ENCODE data around the gene CDH15. TPM values are rescaled to one million over a fixed set of nuclear protein-coding genes. Genes with fewer than 3 reads are reported as not detected.
A peak's percentile ranks its signal among the peaks of the same experiment; 100 is the strongest.

Gene CDH15
- total and polyA plus RNA-seq, 2 donors (not counting 1 experiment from before 2014, with no cell fraction given): not detected

DNA sequence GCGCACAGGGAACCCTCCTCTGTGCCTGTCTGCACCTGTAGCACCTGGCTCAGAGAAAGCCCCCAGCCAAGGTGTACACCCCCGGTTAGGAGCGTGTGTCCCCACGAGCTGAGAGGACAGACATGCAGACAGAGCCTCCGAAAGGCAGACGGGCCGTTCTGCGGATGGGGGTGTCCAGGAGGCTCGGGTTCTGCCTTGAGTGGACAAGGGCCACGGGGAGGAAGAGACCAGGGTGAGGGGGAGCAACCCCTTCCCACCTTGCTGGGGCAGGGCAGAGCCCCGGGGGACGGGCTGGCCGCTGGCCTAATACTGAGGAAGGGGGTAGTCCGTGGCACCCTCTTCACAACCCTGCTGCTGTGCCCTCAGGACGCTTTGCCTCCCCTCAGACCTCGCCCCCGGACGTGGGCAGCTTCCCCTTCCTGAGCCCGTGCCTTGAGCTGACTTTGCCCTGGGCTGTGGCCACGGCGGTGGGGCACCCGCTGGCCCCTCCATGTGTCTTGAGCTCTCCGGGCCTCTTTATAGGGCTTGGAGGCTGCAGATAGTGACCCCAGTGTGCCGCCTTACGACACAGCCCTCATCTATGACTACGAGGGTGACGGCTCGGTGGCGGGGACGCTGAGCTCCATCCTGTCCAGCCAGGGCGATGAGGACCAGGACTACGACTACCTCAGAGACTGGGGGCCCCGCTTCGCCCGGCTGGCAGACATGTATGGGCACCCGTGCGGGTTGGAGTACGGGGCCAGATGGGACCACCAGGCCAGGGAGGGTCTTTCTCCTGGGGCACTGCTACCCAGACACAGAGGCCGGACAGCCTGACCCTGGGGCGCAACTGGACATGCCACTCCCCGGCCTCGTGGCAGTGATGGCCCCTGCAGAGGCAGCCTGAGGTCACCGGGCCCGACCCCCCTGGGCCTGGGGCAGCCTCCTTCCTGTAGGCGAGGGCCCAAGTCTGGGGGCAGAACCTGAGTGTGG lies 23.1 kb downstream of the CDH15 start:
- H3K4me2 ChIP-seq (replicated peaks; ENCODE audit: low read depth, low read length, poor library complexity, severe bottlenecking): no peak overlapping the region
- Mint-ChIP-seq H3K4me1 (peaks cover 3% of the 10 kb centered on the region), H3K9me3 (ENCODE audit: insufficient read depth) (no peaks in the 10 kb centered on the region), H3K27me3 (no peaks in the 10 kb centered on the region), H3K27ac (no peak overlapping the region), H3K4me3 (peak overlapping the region; percentile 16)
- intact Hi-C loops (cut with micrococcal nuclease): no loop called here
- TF ChIP-seq EZH2 (IDR thresholded peaks at IDR 0.05; ENCODE audit: borderline replicate concordance, insufficient read depth, low read depth, low read length, poor library complexity, severe bottlenecking): no peak
- TF ChIP-seq, protein P1, sequence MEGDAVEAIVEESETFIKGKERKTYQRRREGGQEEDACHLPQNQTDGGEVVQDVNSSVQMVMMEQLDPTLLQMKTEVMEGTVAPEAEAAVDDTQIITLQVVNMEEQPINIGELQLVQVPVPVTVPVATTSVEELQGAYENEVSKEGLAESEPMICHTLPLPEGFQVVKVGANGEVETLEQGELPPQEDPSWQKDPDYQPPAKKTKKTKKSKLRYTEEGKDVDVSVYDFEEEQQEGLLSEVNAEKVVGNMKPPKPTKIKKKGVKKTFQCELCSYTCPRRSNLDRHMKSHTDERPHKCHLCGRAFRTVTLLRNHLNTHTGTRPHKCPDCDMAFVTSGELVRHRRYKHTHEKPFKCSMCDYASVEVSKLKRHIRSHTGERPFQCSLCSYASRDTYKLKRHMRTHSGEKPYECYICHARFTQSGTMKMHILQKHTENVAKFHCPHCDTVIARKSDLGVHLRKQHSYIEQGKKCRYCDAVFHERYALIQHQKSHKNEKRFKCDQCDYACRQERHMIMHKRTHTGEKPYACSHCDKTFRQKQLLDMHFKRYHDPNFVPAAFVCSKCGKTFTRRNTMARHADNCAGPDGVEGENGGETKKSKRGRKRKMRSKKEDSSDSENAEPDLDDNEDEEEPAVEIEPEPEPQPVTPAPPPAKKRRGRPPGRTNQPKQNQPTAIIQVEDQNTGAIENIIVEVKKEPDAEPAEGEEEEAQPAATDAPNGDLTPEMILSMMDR (IDR thresholded peaks at IDR 0.05): no peak
- H4K20me1 ChIP-seq (ENCODE audit: control insufficient read depth, insufficient read depth, low read length, poor library complexity, severe bottlenecking): no peaks in the 10 kb centered on the region
- peaks cover 0 to 12% (median 0%) of the 10 kb centered on the region in 3 donors for H3K9me3 ChIP-seq (ENCODE audit: control extremely low read depth in 1 of 3, control insufficient read depth in 2 of 3, insufficient read depth in 1 of 3, low read length in 2 of 3)
- ChIA-PET CTCF (no interaction called here), POLR2A (interaction anchor here (0.6 kb wide), 1 partner anchor 392 kb away, joined by 3 read pairs; no protein-coding TSS in a partner anchor)
- 75% methylated on average over 45 of the region's 45 CpGs for WGBS (ENCODE audit: insufficient coverage)
- H3K79me2 ChIP-seq (ENCODE audit: control insufficient read depth, insufficient read depth, low read length): no peaks in the 10 kb centered on the region
- H3K27me3 ChIP-seq (replicated peaks in 1 of 4; ENCODE audit: control extremely low read depth in 1 of 4, control insufficient read depth in 3 of 4, insufficient read depth in 4 of 4, low read length in 3 of 4): peaks cover 0 to 26% (median 3%) of the 10 kb centered on the region in 4 experiments
- no peak overlapping the region for H2AFZ ChIP-seq (ENCODE audit: insufficient read depth, low read depth, low read length, poor library complexity, severe bottlenecking)
- peak; percentile 29 for DNase-seq
- H3K27ac ChIP-seq (ENCODE audit: low read length in 2 of 2): no peak overlapping the region
- peaks cover 0 to under 1% of the 10 kb centered on the region in 2 donors for H3K4me1 ChIP-seq (ENCODE audit: control insufficient read depth in 2 of 2, insufficient read depth in 2 of 2, low read length in 2 of 2)
- ATAC-seq (ENCODE audit: low read depth): no peak
- H3K4me3 ChIP-seq (ENCODE audit: control extremely low read depth in 1 of 5, extremely low read depth in 1 of 5, insufficient read depth in 1 of 5, low read depth in 2 of 5, low read length in 4 of 5): no peak overlapping the region
- no peaks in the 10 kb centered on the region for H3K36me3 ChIP-seq (replicated peaks in 1 of 2; ENCODE audit: control extremely low read depth in 1 of 2, control insufficient read depth in 1 of 2, extremely low read depth in 1 of 2, insufficient read depth in 2 of 2, low read length in 1 of 2)
- H3K9ac ChIP-seq (ENCODE audit: low read length): no peak overlapping the region
